Ureter (tissue), 1 donor: ENCODE data around the gene RNF38. TPM values are rescaled to one million over a fixed set of nuclear protein-coding genes. Genes with fewer than 3 reads are reported as not detected.
A peak's percentile ranks its signal among the peaks of the same experiment; 100 is the strongest.
"Not testable (repeated sequence)": the region's sequence is repeated elsewhere in the genome, so short reads cannot be mapped to it uniquely, and the experiment has no call there.

Experiments
- DNase-seq: peaks from one replicate; pipeline ENCODE4 v3.0.0-alpha.2; 2020; ENCODE audit warnings: low spot score
- total RNA-seq: library from RNA; stranded (reverse); gene quantifications from one replicate; pipeline ENCODE4 v1.2.4, GENCODE V29; 2023
- donor health status: DM: yes; HTN: yes; CAD: no.

Gene RNF38
- total RNA-seq, 1 donor from 2014 or later: 54.4 TPM

- no peak for DNase-seq
Measured at GRCh38 chr9:36336131-36336907, 63.8 kb downstream of the RNF38 start.

- DNase-seq: no peak
Measured at GRCh38 chr9:36332006-36332405, 68.1 kb downstream of the RNF38 start.

GRCh38 chr9:36328798-36329411 is 71.2 kb downstream of the RNF38 start:
- no peak for DNase-seq

GRCh38 chr9:36325081-36325828 is 74.8 kb downstream of the RNF38 start:
- no peak for DNase-seq

DNA sequence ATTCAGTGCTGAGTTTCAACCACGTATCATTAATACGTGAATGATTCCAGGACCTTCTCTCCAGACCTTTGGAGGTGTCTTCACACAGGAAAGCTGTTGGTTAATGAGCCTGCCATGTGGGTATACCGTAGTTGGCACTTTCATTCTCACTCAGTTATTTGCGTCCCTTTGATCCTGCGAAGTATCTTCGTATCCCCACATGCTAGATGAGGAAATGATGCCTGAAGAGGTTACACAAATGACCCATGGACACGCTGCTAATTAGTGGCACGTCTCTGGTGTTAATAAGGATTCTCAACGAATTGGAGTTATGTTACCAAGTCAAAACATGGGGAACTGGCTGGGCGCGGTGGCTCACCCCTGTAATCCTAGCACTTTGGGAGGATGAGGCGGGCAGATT is 76.1 kb downstream of the RNF38 start:
- DNase-seq: no peak

- no peak for DNase-seq
Measured at GRCh38 chr9:36322462-36322861, 77.6 kb downstream of the RNF38 start.

GRCh38 chr9:36321903-36322302 is 78.2 kb downstream of the RNF38 start:
- DNase-seq: not testable (repeated sequence)

DNA sequence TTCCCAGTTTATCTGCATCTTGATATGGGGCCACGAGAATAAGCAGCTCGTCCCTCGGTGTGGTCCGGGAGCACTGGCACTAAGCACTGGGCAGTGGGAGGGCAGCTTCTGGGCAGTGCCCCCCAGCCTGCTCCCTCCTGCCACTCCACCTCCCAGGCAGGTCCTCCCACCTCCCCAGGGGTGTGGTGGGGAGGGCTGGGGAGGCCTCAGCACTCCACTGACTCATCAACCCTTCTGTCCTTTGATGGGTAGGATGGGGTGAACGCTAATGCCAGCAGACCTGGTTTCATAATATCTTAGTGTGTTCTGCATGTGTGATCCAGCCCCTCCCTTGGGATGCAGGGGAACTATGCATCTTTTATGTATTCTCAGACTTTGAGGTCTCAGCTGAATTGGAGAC is 79.6 kb downstream of the RNF38 start:
- no peak for DNase-seq

DNA sequence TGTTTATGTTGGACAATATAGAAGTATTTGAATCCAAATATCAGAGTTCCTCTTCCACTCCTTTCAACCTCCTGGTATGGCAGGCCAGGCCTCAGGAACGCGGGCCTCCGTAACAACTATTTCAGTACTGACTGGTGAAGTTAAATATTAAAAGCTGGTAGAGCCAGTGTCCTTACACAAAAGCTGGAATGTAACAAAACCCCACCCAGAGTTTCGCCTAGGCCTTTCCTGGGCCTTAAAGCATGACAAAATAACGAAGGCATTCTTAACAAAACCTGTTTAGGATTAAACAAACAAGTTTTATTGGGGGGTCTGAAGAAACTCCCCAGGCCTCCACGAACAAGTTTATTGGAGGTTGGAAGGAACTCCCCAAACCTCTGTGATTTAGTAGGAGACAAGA is 80.3 kb downstream of the RNF38 start:
- DNase-seq: peak; percentile 55

GRCh38 chr9:36319183-36319582 is 80.9 kb downstream of the RNF38 start:
- no peak for DNase-seq

DNA sequence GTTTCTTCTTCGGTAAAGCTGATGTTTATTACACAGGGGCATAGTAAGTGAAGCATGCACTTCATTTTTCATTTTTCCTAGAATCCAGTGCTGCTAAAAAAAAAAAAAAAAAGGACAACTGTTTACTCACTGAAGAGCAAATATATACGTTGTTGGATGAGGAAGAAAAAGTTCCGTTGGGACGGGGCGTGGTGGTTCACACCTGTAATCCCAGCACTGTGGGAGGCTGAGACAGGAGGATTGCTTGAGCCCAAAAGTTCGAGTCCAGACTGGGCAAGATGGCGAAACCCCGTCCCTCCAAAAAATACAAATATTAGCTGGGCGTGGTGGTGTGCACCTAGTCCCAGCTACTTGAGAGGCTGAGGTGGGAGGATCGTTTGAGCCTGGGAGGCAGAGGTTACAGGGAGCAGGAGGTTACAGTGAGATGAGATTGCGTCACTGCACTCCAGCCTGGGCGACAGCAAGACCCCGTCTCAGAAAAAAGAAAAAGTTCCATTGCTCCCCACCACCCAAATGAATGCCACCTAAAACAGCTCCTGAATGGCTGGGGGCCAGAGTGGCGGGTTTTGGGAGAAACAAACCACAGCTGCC is 81.8 kb downstream of the RNF38 start:
- DNase-seq: no peak

DNA sequence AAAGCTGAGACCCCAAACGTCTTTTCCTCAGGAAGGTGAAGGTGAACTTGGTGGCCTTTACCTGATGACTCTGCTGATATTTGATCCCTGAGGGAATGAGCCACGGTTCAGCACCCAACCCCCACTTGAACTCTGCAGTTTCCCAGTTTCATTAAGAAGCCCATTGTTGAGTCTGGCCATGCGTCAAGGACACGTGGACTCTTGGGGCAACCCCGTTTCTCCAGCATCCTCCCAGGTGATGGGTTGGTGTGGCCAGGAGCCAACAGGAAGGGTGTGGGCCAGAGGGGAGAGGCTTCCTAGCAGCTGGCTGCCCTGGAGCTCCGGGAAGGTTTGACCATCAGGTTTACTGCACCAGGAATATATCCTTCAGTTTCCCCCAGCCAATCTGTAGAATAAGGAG is 82.3 kb downstream of the RNF38 start:
- DNase-seq: peak; percentile 70

- DNase-seq: no peak
Measured at GRCh38 chr9:36316611-36317317, 83.3 kb downstream of the RNF38 start.

DNA sequence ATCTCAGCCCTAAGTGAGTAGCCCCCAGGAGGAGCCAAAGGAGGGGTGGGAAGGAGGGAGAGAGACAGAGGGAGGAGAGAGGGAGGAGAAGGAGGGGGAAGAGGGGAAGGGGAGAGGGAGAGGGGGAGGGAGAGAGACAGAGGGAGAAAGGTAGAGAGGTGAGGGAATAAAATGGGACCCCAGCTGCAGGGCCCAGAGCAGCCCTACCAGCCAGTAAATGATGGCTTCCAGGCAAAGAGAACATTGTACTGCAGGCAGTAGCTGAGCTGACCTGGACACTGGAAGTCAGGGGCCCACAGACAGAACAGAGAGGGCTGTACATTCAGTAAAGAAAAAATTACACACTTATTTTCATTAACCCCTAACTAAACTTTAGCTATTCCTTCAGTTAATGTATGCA is 84.0 kb downstream of the RNF38 start:
- no peak for DNase-seq

- no peak for DNase-seq
Measured at GRCh38 chr9:36315283-36315682, 84.8 kb downstream of the RNF38 start.

GRCh38 chr9:36314740-36315139 is 85.3 kb downstream of the RNF38 start:
- no peak for DNase-seq

DNA sequence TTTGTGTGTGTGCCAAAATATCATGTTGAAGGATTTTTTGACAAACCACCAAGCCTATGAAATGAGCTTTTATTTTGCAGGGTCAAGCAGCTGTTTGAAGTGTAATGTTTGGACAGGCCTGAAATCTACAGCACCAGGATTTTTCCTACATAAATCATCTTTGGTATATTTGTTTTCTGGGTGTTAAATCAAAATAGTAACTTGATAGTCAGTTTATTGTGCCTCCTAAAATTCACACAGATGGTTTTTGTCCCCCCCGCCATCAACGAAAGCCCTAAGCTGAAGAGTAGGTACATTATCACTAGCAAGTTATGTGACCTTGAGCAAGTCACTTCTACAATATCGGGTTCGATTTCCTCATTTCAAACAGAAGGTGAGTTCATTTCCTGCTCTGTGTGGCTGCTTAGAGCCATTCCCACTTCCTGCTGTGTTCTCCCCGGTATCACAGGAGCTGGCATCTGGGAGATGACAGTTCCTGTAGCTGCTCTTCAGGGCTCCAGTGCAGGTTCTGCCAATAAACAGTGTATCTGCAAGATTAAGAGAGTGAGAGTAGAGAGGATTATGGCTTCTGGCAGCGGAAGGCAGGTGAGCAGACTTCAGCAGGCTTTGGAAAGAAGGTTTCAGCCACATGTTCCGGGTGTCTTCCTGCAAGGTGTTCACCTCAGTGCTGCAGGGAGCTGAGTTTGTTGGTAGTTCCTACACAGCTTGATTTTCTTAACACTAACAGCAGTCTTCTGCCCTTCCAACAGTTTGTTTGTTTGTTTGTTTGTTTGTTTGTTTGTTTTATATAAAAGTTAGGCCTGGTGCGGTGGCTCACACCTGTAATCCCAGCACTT is 93.4 kb downstream of the RNF38 start:
- DNase-seq: no peak

GRCh38 chr9:36304366-36304765 is 95.7 kb downstream of the RNF38 start:
- not testable (repeated sequence) for DNase-seq

DNA sequence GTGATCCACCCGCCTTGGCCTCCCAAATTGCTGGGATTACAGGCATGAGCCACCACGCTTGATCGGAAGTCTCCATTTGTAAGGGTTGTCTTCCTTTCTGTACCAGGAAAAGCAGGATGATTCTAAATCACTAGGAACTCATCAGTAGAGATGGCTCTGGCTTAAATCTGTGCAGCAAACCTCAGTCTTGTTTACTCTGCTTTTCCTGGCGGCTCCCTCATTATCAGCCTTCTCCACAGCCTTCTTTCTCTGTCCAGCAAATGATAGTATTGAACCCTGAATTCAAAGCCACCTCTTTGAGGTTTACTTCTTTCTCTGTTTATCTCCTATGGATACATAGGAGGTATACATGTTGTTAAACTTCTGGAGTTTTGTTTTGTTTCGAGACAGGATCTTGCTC is 98.8 kb downstream of the RNF38 start:
- DNase-seq: no peak

- no peak for DNase-seq
Measured at GRCh38 chr9:36298566-36298965, 101.5 kb downstream of the RNF38 start.

- no peak for DNase-seq
Measured at GRCh38 chr9:36297798-36298197, 102.3 kb downstream of the RNF38 start.
